GM12892 (cell line): ENCODE measurements around the gene SMARCD1.

ENCODE experiments used
- POLR2A ChIP-seq: IDR thresholded peaks from 2 replicates; pipeline ENCODE4 v1.6.1; 2011; ENCODE audit warnings: low read depth, low read length, control low read depth
- POLR2AphosphoS5 ChIP-seq: IDR thresholded peaks from 2 replicates; pipeline ENCODE4 v1.6.1; 2011; ENCODE audit warnings: low read depth, low read length, control low read depth

GRCh38 chr12:50129290-50129689 is 44.1 kb downstream of the SMARCD1 start:
- TF ChIP-seq POLR2AphosphoS5: no peak
- TF ChIP-seq POLR2A: no peak
